GM19452 (cell line): ENCODE measurements around the gene SMTNL1.

ENCODE experiments used
- ATAC-seq: cut with Tn5 transposase; IDR thresholded peaks from one replicate; pipeline ENCODE4 v1.9.1; 2021; ENCODE audit not compliant: unreplicated experiment

SMTNL1 gene

DNA sequence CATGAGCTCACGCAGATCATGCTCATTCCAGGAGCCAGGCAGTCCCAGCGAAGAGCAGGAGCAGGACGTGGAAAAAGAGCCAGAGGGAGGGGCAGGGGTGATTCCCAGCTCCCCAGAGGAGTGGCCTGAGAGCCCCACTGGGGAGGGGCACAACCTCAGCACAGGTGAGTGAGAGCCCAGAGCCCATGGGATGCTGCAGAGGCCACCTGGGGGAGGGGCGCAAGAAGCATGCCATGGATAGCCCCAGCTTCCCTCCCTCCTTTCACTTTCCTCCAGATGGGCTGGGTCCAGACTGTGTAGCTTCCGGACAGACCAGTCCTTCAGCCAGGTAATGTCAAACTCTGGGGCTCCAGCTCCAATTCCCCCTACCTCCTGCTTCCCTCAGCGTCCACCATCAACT lies 6.2 kb downstream of the SMTNL1 start:
- no peak for ATAC-seq

DNA sequence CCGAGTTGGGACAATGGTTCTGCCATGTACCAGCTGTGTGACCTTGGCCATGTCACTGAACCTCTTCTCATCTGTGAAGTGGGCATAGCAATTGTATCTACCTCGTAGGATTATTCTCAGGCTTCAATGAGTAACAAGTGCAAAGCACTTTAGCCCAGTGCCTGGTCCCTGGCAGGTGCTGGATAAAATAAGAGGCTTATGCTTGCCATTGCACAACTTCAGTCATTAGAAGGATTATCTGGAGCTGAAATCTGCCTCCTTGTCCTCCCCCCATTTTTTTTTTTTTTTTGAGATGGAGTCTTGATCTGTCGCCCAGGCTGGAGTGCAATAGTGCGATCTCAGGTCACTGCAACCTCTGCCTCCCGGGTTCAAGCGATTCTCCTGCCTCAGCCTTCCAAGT lies 7.2 kb downstream of the SMTNL1 start:
- no peak for ATAC-seq

DNA sequence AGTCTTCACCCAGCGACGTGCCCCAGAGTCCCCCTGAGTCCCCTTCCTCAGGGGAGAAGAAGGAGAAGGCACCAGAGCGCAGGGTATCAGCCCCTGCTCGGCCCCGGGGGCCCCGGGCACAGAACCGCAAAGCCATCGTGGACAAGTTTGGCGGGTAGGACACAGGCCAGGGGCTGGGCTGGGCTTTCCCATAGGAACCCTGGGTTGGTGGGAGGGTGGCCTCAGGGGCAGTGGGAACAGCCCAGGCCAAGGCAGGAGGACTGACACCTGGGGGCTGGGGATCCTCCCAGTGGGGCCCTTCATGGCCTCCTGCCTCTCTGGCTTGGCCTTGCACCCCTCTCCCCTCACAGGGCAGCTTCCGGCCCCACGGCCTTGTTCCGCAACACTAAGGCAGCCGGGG lies 8.5 kb downstream of the SMTNL1 start:
- no peak for ATAC-seq

DNA sequence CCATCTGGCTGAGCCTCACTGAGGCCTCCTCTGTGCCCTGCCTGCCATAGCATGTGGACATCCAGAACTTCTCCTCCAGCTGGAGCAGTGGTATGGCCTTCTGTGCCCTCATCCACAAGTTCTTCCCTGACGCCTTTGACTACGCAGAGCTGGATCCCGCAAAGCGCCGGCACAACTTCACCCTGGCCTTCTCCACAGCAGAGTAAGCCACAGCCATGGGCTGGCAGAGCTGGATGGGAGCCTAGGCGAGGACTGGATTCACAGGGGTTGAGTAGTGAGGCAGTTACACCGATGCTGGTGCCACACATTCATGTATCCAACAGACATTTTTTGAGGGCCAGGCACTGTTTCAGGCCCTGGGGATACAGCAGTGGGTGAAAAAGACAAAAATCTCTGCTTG lies 9.1 kb downstream of the SMTNL1 start:
- ATAC-seq = no peak

DNA sequence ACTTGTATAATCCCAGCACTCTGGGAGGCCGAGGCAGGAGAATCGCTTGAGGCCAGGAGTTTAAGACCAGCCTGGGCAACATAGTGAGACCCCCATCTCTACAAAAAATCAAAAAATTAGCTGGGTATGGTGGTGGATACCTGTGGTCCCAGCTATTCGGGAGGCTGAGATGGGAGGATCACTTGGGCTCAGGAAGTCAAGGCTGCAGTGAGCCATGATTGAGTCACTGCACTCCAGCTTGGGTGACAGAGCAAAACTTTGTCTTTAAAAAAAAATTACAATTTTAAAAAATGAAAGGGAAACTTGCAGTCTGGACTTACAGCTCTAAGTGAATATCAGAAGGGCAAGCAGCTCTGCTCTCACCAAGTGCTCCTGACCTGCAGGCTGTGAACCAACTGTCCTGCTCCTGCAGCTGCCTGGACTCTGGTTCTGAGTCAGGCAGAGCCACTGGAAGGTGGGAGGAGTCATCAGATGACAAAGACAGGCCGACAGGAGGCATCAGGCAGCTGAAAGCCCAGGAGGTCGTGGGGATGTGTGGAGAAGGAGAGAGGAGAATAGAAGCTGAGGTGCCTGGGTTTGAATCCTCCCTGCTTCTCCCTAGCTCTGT lies 9.6 kb downstream of the SMTNL1 start:
- peak; percentile 59 for ATAC-seq

DNA sequence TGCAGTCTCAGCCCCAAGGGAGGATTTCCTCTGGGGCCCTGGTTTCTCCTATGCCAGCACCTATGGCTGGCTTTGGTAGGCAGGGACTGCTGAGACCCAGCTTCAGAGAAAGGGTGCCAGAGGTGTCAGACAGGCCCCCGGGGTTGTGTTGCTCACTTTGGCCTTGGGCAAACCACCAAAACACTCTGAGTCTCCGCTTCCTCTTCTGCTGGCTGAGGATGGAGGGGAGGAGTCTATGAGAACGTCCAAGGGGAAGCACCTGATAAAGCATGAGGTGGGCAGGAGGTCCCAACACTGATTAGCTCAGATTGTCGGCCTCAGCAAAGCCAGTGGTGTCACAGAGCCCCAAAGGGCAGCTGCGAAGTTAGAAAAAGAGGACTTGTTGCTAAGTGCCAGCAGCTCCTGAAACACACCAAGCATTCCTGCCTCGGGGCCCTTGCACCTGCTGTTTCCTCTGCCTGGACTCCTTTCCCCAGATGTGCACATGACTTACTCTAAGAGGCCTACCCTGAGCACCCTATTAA lies 10.5 kb downstream of the SMTNL1 start:
- ATAC-seq = peak; percentile 95

DNA sequence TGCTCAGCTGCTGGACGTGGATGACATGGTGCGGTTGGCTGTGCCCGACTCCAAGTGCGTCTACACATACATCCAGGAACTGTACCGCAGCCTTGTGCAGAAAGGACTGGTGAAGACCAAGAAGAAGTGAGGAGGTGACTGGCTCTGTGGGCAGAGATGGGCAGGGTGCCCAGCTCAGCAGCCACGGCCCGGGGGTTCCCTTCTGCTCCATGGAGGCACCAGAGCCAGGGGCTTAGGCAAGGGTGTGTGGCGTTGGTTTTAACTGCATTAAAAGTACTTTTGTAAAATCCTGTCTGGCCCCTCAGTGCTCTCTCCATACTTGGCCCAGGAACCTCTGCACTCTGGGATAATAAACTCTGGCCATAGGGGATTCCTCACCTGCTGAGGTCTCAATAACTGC lies 12.6 kb downstream of the SMTNL1 start:
- ATAC-seq = no peak

DNA sequence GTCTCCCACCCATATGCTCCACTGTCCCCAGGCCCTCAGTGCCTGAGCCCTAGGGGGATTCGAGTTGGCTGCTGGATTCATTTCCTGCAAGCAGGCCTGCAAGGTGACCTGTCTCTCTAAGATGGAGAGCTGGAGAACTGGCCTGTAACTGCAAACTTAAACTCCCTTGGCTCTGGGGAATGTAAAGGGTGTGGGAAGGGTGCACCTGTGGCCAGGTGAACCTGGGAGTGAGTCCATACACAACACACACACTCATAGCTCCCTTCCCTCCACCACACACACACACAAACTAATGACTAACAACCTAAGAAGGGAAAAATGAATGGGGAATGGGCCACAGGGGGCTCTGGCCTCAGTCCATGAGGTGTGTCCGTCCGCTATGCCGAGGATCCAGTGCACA lies 14.5 kb downstream of the SMTNL1 start:
- ATAC-seq = no peak

DNA sequence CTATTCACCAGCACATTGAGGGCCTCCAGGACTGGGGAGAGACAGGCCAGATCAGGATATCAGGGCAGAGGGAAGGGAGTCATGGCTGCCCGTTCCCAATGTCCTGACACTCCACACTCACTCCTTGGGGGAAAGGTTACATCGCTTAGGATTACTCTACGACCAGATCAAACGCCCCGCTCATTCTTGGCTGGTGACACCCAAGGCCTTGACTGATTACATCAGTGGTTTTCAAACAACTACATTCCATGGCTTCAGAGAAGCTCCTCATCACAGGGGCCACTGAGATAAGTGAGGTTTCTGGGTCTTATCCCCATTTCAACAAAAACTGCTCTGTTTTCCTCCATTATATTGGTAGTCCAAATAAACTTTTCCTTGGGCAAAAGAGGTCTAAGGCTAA lies 15.1 kb downstream of the SMTNL1 start:
- ATAC-seq = no peak

DNA sequence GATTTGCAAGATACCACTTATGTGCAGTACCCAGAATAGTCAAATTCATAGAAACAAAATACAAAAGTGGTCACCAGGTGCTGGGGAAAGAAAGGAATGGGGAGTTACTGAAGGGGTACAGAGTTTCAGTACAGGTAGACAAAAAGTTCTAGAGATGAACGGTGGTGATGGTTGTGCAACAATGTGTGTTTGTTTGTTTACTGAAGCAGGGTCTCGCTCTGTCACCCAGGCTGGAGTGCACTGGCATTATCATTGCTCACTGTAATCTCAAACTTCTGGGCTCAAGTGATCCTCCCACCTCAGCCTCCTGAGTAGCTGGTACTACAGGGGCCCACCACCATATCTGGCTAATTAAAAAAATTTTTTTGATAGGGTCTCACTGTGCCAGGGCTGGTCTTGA lies 18.0 kb downstream of the SMTNL1 start:
- ATAC-seq = no peak

DNA sequence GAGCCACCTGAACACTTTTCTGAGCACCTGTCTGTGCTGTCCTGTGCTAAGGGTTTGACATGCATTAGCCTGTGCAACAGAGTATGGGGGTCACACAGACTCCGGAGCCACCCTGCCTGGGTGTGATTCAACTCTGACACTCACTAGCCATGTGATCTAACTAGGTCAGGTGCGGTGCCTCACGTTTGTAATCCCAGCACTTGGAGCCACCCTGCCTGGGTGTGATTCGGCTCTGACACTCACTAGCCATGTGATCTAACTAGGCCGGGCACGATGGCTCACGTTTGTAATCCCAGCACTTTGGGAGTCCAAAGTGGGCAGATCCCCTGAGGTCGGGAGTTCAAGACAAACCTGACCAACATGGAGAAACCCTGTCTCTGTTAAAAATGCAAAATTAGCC lies 18.6 kb downstream of the SMTNL1 start:
- ATAC-seq = no peak

DNA sequence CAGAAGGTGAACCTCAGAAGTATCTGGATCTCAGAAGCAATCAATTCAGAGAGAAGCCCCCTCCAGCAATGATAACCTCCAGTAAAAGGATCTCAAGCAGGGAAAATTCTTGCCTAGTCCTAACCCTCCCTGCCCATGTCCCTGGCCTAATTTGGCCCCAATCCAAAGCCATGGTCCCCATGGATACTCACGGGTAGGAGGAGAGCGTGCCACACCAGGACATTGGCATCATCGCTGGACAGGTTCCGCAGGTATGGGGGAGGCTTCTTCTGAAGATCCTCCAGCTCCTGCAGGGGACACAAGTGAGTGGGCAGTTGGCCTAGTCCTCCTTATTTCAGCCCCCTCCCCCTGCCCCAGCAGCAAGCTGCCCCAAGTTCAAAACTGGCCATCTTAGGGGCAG lies 22.8 kb downstream of the SMTNL1 start:
- no peak for ATAC-seq

DNA sequence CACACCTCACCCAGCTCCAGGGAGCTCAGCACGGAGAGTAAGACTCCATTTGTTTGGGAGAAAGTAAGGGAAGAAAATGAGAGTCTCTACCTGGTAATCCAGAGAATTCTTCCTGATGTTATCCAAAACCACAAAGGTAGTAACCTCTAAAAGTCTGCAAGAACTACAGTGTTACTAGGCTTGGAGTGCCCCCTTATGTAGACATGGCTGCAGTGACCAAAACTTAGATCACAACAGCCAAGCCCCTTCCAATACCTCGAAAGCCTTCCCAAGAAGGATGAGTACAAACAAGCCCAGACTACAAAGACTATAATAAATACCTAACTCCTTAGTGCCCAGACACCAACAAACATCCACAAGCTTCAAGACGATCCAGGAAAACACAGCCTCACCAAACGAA lies 25.2 kb downstream of the SMTNL1 start:
- ATAC-seq = no peak

DNA sequence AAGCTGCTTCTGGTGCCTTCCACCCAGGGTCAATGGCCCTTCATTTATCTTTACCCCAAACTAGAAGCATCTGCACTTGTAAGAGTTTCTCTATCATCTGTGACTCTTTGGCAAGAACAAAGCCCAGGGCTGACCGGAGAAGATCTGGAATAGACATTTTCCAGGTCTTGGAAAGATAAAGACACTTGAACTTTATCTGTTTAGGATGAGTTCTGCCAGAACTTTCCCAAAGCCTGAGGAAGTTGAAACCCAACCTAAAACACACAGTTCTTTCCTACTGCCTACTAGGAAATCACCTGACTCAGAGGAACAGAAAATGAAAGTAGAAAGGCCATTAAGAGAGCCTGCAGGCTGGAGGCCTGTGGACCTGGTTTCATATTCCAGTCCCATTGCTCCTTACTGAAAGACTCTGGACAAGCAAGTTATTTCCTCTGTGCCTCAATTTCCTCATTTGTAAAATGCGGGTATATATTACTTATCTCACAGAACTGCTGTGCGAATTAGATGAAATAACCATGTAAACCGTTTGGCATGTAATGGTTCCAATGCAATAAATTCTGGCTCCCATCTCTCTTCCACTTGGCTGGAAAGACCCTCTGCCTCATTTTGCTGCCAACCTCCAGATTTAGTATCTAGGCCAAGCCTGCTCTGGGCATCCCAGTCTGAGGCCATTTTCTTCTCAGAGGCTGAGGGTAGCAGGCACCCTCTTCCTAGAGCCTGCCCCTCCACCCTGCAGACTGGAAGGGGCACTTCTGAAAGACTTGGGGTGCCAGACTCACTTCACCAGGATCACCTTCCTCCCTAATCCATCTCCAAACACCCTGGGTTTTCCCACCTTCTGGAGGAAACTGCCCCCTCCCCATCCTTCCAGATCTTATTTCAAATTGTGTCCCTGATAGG lies 28.9 kb downstream of the SMTNL1 start:
- peak; percentile 68 for ATAC-seq

DNA sequence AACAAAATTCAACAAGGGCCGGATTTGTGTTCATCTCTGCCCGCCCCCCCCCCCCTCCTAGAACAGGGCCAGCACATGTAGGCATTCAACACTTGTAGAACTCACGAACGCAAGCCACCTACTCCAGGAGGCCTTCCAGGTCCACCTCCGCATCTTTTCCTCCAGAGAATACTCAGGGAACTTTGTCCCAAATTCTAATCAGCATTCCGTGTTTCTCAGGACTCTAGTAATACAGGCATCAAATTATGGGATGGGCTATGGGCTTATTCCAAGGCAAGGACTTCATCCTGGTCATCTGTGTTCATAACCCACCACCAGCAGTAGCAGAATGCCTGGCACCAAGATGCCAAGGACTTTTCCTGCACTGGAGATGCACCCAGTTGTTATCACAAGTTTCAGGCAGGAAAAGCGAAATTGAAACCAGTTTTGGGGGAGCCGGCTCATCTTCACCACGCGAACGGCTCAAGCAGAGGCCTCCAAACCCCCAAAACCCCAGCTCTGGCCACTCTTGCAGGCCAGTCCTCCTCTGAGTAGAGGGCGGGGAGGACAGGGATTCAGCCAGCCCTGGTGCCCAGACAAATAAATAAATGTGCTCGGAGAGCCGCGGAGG lies 29.6 kb downstream of the SMTNL1 start:
- peak; percentile 2 for ATAC-seq

DNA sequence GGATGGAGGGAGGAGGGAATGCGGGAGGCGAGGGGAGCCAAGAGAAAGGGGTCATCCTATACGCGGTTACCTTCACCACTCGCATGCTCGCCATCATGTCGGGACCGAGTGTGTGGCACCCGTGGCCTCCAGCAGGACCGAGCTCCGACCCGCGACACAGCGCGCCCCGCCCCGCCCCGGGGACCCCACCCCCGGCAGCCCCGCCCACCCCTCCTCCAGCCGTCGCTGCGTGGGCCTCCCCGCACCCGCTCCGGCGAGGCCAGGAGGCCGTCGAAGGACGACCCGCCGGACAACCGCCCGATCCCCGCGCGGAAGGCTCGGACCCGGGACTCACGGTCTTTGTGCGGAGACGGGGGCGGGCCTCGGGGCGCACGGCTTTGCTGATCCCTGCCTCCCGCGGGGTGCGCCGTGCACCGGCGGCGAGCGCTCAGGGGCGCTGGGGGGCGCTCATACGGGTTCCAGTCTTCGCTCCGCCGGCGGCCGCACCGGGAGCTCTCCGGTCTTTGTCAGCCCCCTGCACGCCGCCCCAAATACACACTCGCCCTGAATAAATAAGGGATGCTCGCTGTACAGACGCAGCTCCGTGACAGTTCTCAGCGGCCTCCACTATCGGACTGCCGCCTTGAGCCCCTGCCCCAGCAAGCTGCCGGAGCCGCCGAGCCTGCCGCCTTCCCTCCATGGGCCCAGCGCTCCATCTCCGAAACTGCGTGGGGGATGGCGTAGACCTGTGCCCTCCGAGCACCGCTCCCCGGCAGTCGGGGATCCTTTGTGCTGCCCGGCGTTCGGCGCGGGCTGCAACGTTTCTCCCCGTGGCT lies 30.3 kb downstream of the SMTNL1 start, which contains the start of gene UBE2L6:
TSS of gene UBE2L6 (minus strand) at position 158 of the 815 bp plus-strand sequence. CDS start at position 97, 61 bp downstream.
- ATAC-seq = peak; percentile 42

DNA sequence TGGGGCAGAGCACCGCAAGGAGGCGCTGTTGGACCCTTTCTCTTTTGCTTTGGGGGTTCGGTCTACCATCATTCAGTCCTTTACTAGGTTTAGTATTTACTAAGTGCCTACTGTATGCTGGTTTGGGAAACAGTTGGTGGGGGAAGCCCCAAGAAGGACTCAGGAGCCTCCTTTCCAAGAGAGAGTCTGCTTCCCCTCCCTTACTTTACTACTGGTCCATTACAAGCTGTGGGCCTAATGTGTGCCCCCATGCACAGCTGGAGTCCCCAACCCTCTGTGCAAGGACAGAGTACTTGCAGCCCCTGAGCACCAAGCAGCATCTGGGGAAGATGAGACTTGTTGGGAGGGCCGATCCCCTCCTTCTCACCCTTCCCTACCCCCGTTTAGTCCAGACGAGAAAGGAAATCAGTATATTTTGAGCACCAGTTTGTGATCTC lies 31.0 kb downstream of the SMTNL1 start:
- peak; percentile 63 for ATAC-seq

DNA sequence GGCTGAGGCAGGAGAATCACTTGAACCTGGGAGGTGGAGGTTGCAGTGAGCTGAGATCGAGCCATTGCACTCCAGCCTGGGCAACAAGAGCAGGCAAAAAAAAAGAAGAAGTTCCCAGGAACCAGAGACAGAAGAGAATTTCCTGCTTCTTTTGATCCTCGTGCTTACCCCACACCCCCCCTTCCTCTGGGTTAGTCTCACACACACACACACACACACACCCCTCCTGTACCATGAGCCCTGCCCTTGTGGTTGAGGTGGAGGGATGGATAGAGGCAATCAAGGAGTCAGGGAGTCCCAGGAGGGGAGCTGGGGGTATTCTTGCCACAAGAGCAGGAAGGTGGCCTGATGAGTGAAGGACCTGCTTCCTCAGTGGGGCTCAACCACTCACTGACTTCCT lies 34.2 kb downstream of the SMTNL1 start:
- no peak for ATAC-seq

DNA sequence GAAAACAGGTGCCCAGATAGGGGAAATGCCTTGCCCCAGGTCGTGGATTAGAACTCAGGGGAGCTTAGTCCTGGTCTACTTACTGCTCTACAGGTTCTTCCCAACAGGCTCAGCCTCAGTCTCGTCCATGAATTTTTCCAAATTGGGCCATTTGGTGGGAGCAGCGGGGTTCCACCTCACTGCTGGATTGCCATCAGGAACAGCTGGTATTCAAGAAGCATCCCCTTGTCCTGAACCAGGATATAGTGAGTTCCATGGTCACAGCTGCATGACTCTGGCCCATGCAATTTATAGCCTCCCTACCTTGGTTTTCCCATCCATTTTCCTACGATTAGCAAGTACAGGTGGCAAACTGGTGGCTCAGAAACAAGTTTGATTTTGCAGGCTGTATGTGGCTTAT lies 36.7 kb downstream of the SMTNL1 start:
- no peak for ATAC-seq

DNA sequence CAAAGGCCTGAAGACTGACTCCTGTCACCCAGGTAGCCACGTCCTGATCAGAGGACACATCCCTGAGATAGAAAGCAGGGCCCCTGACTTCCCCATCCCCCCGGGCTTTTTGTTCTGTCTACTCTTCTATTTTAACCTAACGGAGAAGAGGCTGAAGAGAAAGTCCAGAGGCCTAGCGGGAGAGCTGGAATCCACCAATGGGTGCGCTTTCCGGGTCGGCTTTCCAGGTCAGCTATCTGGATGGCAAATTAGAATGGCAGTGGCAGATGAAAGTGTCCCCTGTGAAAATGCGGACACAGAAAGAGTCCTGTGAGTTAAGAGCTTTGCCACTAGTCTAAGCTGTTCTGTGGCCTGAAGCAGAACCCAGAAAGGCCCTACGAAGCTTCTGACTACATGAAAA lies 46.9 kb downstream of the SMTNL1 start:
- ATAC-seq = no peak

DNA sequence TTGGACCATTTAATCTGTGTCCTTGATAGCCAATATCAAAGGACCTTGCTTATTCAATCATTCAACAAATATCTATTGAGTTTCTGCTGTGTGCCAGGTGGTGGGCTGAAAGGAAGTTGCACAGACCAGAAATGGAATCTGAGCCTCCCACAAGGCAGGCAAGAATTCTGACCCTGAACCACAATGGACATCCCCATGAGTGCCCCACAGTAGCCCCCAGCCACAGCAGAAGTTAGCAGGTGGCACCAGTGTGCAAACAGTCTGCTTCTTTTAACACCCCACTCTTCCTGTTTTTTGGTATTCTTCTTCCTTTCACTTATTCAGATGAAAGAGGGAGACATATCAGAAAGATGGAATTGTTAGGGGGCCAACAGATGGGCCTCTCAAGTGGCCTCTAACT lies 47.9 kb downstream of the SMTNL1 start:
- no peak for ATAC-seq
